HG03108 (cell line): ENCODE measurements around the gene CFHR3.
"Not testable (repeated sequence)": the region's sequence is repeated elsewhere in the genome, so short reads cannot be mapped to it uniquely, and the experiment has no call there.

Source experiments
- ATAC-seq: cut with Tn5 transposase; IDR thresholded peaks from one replicate; pipeline ENCODE4 v1.9.1; 2021; ENCODE audit warnings: moderate library complexity; ENCODE audit not compliant: unreplicated experiment

CFHR3 gene

GRCh38 chr1:196774603-196775002 lies at the start of gene CFHR3:
CFHR3 (plus strand) TSS chr1:196774840; CDS start chr1:196774887, 47 bp downstream.
- no peak for ATAC-seq

GRCh38 chr1:196732526-196732925 lies 42.1 kb upstream of the CFHR3 start:
- no peak for ATAC-seq

GRCh38 chr1:196733091-196733970 lies 41.3 kb upstream of the CFHR3 start:
- no peak for ATAC-seq

GRCh38 chr1:196734006-196734405 lies 40.6 kb upstream of the CFHR3 start:
- no peak for ATAC-seq

- ATAC-seq = no peak
Measured at GRCh38 chr1:196734460-196734859, 40.2 kb upstream of the CFHR3 start.

- ATAC-seq = no peak
Measured at GRCh38 chr1:196738730-196739129, 35.9 kb upstream of the CFHR3 start.

GRCh38 chr1:196743244-196743643 lies 31.4 kb upstream of the CFHR3 start:
- ATAC-seq = not testable (repeated sequence)

- not testable (repeated sequence) for ATAC-seq
Measured at GRCh38 chr1:196765019-196765740, 9.5 kb upstream of the CFHR3 start.

- ATAC-seq = not testable (repeated sequence)
Measured at GRCh38 chr1:196769823-196770222, 4.8 kb upstream of the CFHR3 start.

- no peak for ATAC-seq
Measured at GRCh38 chr1:196773713-196774112, 927 bp upstream of the CFHR3 start.

- no peak for ATAC-seq
Measured at GRCh38 chr1:196774175-196774574, 465 bp upstream of the CFHR3 start.

GRCh38 chr1:196777603-196778002 lies 3.0 kb downstream of the CFHR3 start:
- ATAC-seq = no peak

GRCh38 chr1:196779093-196779492 lies 4.5 kb downstream of the CFHR3 start:
- no peak for ATAC-seq

- not testable (repeated sequence) for ATAC-seq
Measured at GRCh38 chr1:196791252-196791651, 16.6 kb downstream of the CFHR3 start.

GRCh38 chr1:196794103-196794502 lies 19.5 kb downstream of the CFHR3 start:
- ATAC-seq = not testable (repeated sequence)

- no peak for ATAC-seq
Measured at GRCh38 chr1:196797891-196798290, 23.3 kb downstream of the CFHR3 start.

- not testable (repeated sequence) for ATAC-seq
Measured at GRCh38 chr1:196801920-196802319, 27.3 kb downstream of the CFHR3 start.

- ATAC-seq = no peak
Measured at GRCh38 chr1:196808529-196809235, 34.0 kb downstream of the CFHR3 start.

GRCh38 chr1:196817442-196817841 lies 42.8 kb downstream of the CFHR3 start:
- not testable (repeated sequence) for ATAC-seq

- not testable (repeated sequence) for ATAC-seq
Measured at GRCh38 chr1:196819531-196819930, 44.9 kb downstream of the CFHR3 start, which contains the start of gene CFHR1. CFHR1 (plus strand) TSS chr1:196819731; CDS start chr1:196819845, 114 bp downstream.

- not testable (repeated sequence) for ATAC-seq
Measured at GRCh38 chr1:196827860-196828259, 53.2 kb downstream of the CFHR3 start.
